ENCODE results near the gene DRC1.

DRC1 gene

DNA sequence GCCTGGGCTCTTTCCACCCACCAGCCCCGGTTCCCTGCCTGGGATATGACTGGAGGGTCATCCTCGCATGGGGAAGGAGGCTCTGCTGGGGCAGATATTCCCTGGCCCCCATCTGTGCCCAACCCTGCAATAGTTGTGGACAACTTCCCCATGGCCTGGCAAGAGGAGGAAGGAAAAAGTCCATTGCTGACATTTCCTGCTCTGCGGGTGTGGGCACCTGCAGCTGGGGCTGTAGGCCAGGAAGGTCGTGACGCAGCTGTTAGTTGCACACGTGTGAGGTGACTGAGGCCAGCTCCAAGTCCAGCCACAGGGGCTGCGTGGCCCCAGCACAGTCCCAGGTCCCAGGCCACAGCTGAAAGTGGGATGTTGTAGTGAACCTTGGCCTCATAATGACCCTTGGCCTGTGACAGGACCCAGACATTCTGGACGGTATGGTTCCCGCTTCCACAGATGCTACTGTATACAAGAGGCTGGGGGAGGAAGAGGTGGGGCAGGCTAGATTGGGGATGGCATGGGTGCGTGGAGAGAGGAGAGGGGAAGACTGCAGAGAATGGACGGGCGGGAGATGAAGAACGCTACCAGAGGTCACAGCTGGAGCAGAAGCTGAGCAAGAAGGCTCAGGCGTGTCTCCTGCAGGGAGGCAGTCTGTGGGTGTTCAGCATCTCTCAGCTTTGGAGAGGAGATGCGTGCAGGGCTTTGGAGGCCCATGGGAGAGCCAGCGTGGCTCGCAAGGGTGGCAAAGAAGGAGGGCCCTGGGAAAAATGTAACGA lies 54.1 kb downstream of the DRC1 start:
- Histone ChIP-seq H3K27me3 (ENCODE audit: insufficient read depth, low read length, poor library complexity) (no peaks in the 10 kb centered on the region), H3K27ac (ENCODE audit: low read depth, low read length) (no peak overlapping the region), H3K79me1 (ENCODE audit: low read length) (no peaks in the 10 kb centered on the region), H3K23ac (ENCODE audit: low read length) (no peak overlapping the region), H3K4me3 (ENCODE audit: low read length) (no peak overlapping the region), H2BK15ac (replicated peaks; ENCODE audit: low read depth) (no peak overlapping the region), H3K4ac (ENCODE audit: low read depth, low read length) (no peak overlapping the region), H3K56ac (ENCODE audit: low read length) (no peak overlapping the region), H3K9ac (ENCODE audit: low read length) (no peak overlapping the region), H3K18ac (ENCODE audit: low read length) (no peak overlapping the region), H2BK120ac (ENCODE audit: low read depth, low read length) (no peak overlapping the region), H4K5ac (ENCODE audit: low read length) (no peak overlapping the region), H3K4me1 (ENCODE audit: control insufficient read depth, low read depth, low read length) (no peaks in the 10 kb centered on the region), H2AK5ac (ENCODE audit: low read length) (no peak overlapping the region), H4K8ac (ENCODE audit: low read depth, low read length) (no peak overlapping the region), H3K36me3 (ENCODE audit: control insufficient read depth, insufficient read depth, low read length) (no peaks in the 10 kb centered on the region), H3K79me2 (ENCODE audit: control insufficient read depth, insufficient read depth, low read length) (no peaks in the 10 kb centered on the region), H3K4me2 (ENCODE audit: low read length) (no peak overlapping the region), H2BK5ac (ENCODE audit: low read length) (no peak overlapping the region)
- no CpG with 5 or more reads among the region's 18 CpGs for WGBS (ENCODE audit: extremely low coverage, insufficient coverage, low lambda C conversion rate)
- no peak for DNase-seq

DNA sequence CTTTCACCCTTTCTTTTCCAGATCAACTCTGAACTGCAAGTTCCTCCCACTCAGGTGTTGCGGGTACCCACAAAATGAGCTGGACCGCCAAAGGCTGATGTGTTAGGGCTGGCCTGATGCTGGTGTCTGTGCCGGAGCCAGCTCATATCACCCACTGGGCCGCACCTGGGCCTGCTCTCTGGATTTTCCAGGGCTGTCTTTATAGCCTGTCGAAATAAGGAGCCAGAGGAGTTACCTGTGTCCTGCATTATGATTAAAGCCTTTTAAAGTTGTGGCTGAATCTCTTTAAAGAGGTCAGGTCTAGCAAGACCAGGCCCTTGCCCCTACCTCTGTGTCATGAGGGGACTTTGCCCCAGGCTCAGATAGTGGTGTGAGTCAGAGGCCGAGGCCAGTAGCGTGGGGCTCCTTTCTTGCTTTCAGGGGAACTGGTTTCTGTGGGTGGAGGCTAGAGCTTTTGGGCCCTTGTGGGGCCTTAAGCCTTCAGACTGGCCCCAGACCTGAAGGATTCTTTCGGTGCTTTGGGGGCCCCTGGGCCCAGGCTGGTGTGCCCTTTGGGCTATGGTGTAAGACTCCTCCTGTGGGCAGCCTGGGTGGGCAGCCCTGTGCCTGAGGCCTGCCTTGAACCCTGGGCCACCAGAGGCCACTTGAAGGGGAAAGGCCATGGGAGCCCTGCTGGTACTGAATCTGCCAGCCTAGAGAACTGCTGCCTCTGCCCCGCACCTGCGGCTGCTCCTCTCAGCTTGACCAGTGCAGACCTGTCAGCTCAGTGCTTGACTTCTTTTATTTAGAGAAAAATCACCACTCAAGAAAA lies 54.9 kb downstream of the DRC1 start:
- H3K23ac ChIP-seq (ENCODE audit: low read length) = no peak overlapping the region
- H3K36me3 ChIP-seq (ENCODE audit: control insufficient read depth, insufficient read depth, low read length) = no peaks in the 10 kb centered on the region
- WGBS (ENCODE audit: extremely low coverage, insufficient coverage, low lambda C conversion rate) = no CpG with 5 or more reads among the region's 10 CpGs
- H3K4me3 ChIP-seq (ENCODE audit: low read length) = no peak overlapping the region
- H3K4ac ChIP-seq (ENCODE audit: low read depth, low read length) = no peak overlapping the region
- H3K79me2 ChIP-seq (ENCODE audit: control insufficient read depth, insufficient read depth, low read length) = no peaks in the 10 kb centered on the region
- no peaks in the 10 kb centered on the region for H3K27me3 ChIP-seq (ENCODE audit: insufficient read depth, low read length, poor library complexity)
- H2BK120ac ChIP-seq (ENCODE audit: low read depth, low read length) = no peak overlapping the region
- H2BK15ac ChIP-seq (replicated peaks; ENCODE audit: low read depth) = no peak overlapping the region
- no peak overlapping the region for H4K5ac ChIP-seq (ENCODE audit: low read length)
- no peak overlapping the region for H3K27ac ChIP-seq (ENCODE audit: low read depth, low read length)
- no peaks in the 10 kb centered on the region for H3K79me1 ChIP-seq (ENCODE audit: low read length)
- DNase-seq = no peak
- H3K18ac ChIP-seq (ENCODE audit: low read length) = no peak overlapping the region
- no peak overlapping the region for H3K4me2 ChIP-seq (ENCODE audit: low read length)
- H3K9ac ChIP-seq (ENCODE audit: low read length) = no peak overlapping the region
- no peak overlapping the region for H2AK5ac ChIP-seq (ENCODE audit: low read length)
- H2BK5ac ChIP-seq (ENCODE audit: low read length) = no peak overlapping the region
- H3K56ac ChIP-seq (ENCODE audit: low read length) = no peak overlapping the region
- H3K4me1 ChIP-seq (ENCODE audit: control insufficient read depth, low read depth, low read length) = no peaks in the 10 kb centered on the region
- no peak overlapping the region for H4K8ac ChIP-seq (ENCODE audit: low read depth, low read length)

DNA sequence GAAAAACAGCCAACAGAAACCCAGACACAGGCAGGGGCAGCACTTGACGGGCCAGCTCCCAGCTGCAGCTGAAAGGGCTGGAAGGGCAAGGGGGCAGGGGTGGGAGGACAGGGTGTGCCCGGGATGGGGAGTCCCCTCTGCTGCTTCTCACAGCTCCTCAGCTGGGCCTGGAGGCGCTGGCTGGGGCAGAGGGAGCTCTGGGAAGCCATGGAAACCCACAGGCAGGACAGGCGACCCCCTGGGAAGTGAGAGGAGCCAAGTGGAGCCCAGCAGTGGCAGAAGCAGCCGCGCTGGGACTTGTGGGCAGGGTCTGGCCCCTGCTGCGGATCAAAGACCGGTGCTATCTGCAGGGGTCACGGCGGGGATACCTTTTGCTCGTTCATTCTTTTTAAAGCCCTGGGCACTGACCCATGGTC lies 55.5 kb downstream of the DRC1 start:
- no CpG with 5 or more reads among the region's 11 CpGs for WGBS (ENCODE audit: extremely low coverage, insufficient coverage, low lambda C conversion rate)
- no peak overlapping the region for H2BK5ac ChIP-seq (ENCODE audit: low read length)
- H3K27ac ChIP-seq (ENCODE audit: low read depth, low read length) = no peak overlapping the region
- H3K18ac ChIP-seq (ENCODE audit: low read length) = no peak overlapping the region
- no peaks in the 10 kb centered on the region for H3K27me3 ChIP-seq (ENCODE audit: insufficient read depth, low read length, poor library complexity)
- H3K9ac ChIP-seq (ENCODE audit: low read length) = no peak overlapping the region
- H3K79me1 ChIP-seq (ENCODE audit: low read length) = no peaks in the 10 kb centered on the region
- H3K4me1 ChIP-seq (ENCODE audit: control insufficient read depth, low read depth, low read length) = no peaks in the 10 kb centered on the region
- H3K4ac ChIP-seq (ENCODE audit: low read depth, low read length) = no peak overlapping the region
- H3K4me2 ChIP-seq (ENCODE audit: low read length) = no peak overlapping the region
- no peak overlapping the region for H3K23ac ChIP-seq (ENCODE audit: low read length)
- no peak for DNase-seq
- no peak overlapping the region for H3K4me3 ChIP-seq (ENCODE audit: low read length)
- no peak overlapping the region for H2BK120ac ChIP-seq (ENCODE audit: low read depth, low read length)
- H3K36me3 ChIP-seq (ENCODE audit: control insufficient read depth, insufficient read depth, low read length) = no peaks in the 10 kb centered on the region
- no peak overlapping the region for H4K8ac ChIP-seq (ENCODE audit: low read depth, low read length)
- no peak overlapping the region for H3K56ac ChIP-seq (ENCODE audit: low read length)
- H2BK15ac ChIP-seq (replicated peaks; ENCODE audit: low read depth) = no peak overlapping the region
- H4K5ac ChIP-seq (ENCODE audit: low read length) = no peak overlapping the region
- no peak overlapping the region for H2AK5ac ChIP-seq (ENCODE audit: low read length)
- H3K79me2 ChIP-seq (ENCODE audit: control insufficient read depth, insufficient read depth, low read length) = no peaks in the 10 kb centered on the region

DNA sequence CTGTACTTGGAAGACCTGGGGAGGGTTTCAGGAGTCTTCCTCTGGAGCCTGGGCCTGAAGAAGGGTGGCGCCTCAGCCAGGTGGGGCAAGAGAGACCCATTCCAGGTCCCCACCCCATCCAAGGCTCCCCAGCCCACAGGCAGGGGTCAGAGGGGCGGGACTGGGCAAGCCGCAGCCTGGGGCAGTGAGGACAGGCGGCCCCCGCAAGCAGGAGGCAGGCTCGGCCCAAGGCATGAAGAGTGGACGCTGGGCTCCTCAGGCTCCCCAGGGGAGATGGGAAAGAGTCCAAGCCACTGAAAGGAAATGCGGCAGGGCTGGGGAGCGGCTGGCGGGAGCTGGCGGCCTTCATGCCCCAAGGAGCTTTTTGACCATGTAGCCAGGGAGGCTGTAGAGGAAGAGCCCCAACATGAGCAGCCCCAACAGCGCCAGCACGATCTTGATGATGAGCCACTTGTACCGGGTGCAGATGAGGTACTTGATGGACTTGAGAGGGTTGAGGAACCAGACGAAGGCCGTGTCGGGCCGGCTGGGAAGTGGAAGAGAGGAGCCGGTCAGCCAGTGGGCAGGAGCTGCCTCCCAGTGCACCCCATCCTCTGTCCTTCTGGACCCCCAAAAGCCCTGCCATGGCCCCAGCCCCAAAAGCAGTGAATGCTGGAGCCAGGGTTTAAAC lies 56.1 kb downstream of the DRC1 start:
- Histone ChIP-seq H2BK120ac (ENCODE audit: low read depth, low read length) (no peak overlapping the region), H3K56ac (ENCODE audit: low read length) (no peak overlapping the region), H4K8ac (ENCODE audit: low read depth, low read length) (no peak overlapping the region), H3K27me3 (ENCODE audit: insufficient read depth, low read length, poor library complexity) (no peaks in the 10 kb centered on the region), H2AK5ac (ENCODE audit: low read length) (no peak overlapping the region), H2BK15ac (replicated peaks; ENCODE audit: low read depth) (no peak overlapping the region), H3K79me1 (ENCODE audit: low read length) (no peaks in the 10 kb centered on the region), H3K79me2 (ENCODE audit: control insufficient read depth, insufficient read depth, low read length) (no peaks in the 10 kb centered on the region), H3K4me1 (ENCODE audit: control insufficient read depth, low read depth, low read length) (no peaks in the 10 kb centered on the region), H3K36me3 (ENCODE audit: control insufficient read depth, insufficient read depth, low read length) (no peaks in the 10 kb centered on the region), H3K4me3 (ENCODE audit: low read length) (no peak overlapping the region), H3K23ac (ENCODE audit: low read length) (no peak overlapping the region), H3K27ac (ENCODE audit: low read depth, low read length) (no peak overlapping the region), H3K18ac (ENCODE audit: low read length) (no peak overlapping the region), H4K5ac (ENCODE audit: low read length) (no peak overlapping the region), H3K9ac (ENCODE audit: low read length) (no peak overlapping the region), H3K4me2 (ENCODE audit: low read length) (no peak overlapping the region), H3K4ac (ENCODE audit: low read depth, low read length) (no peak overlapping the region), H2BK5ac (ENCODE audit: low read length) (no peak overlapping the region)
- no CpG with 5 or more reads among the region's 19 CpGs for WGBS (ENCODE audit: extremely low coverage, insufficient coverage, low lambda C conversion rate)
- no peak for DNase-seq

DNA sequence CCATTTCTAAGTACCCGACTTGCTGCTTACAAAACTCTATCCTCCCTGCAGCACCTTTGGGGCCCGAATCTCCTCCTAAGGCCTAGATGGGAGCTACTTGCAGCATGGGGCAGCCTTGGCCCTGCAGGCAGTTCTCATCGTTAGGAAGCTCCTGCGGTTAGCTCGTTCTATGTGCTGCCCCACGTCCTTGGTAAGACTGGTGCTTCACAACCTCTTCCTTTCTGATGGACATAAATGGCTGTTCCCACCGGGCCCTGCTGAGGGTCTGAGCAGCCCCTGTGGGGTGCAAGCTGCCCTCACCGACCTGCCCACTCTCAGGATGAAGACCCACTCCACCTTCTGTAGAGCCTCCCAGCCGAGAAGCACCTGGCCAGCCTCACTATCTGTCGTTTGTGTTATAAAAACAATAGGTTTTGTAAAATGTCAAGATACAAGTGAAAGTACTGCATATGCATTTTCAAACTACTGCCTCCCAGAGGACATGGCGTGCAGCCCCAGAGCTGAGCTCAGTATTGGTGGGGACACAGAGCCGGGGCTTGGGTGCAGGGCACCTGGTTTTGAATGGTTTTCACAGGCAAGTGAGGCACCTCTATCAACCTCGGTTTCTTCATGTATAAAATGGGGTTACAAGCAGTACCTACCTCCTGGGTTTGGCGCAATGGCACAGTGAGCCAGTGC lies 56.8 kb downstream of the DRC1 start:
- Histone ChIP-seq H3K23ac (ENCODE audit: low read length) (no peak overlapping the region), H3K27me3 (ENCODE audit: insufficient read depth, low read length, poor library complexity) (no peaks in the 10 kb centered on the region), H3K18ac (ENCODE audit: low read length) (no peak overlapping the region), H2AK5ac (ENCODE audit: low read length) (no peak overlapping the region), H2BK5ac (ENCODE audit: low read length) (no peak overlapping the region), H3K36me3 (ENCODE audit: control insufficient read depth, insufficient read depth, low read length) (no peaks in the 10 kb centered on the region), H3K56ac (ENCODE audit: low read length) (no peak overlapping the region), H2BK15ac (replicated peaks; ENCODE audit: low read depth) (no peak overlapping the region), H3K4ac (ENCODE audit: low read depth, low read length) (no peak overlapping the region), H3K79me2 (ENCODE audit: control insufficient read depth, insufficient read depth, low read length) (no peaks in the 10 kb centered on the region), H3K79me1 (ENCODE audit: low read length) (no peaks in the 10 kb centered on the region), H4K5ac (ENCODE audit: low read length) (no peak overlapping the region), H3K9ac (ENCODE audit: low read length) (no peak overlapping the region), H4K8ac (ENCODE audit: low read depth, low read length) (no peak overlapping the region), H3K27ac (ENCODE audit: low read depth, low read length) (no peak overlapping the region), H3K4me2 (ENCODE audit: low read length) (no peak overlapping the region), H2BK120ac (ENCODE audit: low read depth, low read length) (no peak overlapping the region), H3K4me3 (ENCODE audit: low read length) (no peak overlapping the region), H3K4me1 (ENCODE audit: control insufficient read depth, low read depth, low read length) (peaks cover 2% of the 10 kb centered on the region)
- WGBS (ENCODE audit: extremely low coverage, insufficient coverage, low lambda C conversion rate) = no CpG with 5 or more reads among the region's 14 CpGs
- DNase-seq = no peak

Measured in mesendoderm (in vitro differentiated cells).